Fibroblast of skin of right quadriceps (primary cell): Measurements from ENCODE around the gene C16orf95.
"Not testable (repeated sequence)": the region's sequence is repeated elsewhere in the genome, so short reads cannot be mapped to it uniquely, and the experiment has no call there.

Experiments
- DNase-seq: peaks from one replicate; pipeline ENCODE4 v3.0.0-alpha.2; 2013

The C16orf95 gene

GRCh38 chr16:87284183-87284582 is 33.0 kb downstream of the C16orf95 start:
- DNase-seq, result no peak

- DNase-seq, result no peak
Measured at GRCh38 chr16:87279094-87279658, 38.0 kb downstream of the C16orf95 start.

GRCh38 chr16:87278191-87279093 is 38.8 kb downstream of the C16orf95 start:
- peak; percentile 68 for DNase-seq

DNA sequence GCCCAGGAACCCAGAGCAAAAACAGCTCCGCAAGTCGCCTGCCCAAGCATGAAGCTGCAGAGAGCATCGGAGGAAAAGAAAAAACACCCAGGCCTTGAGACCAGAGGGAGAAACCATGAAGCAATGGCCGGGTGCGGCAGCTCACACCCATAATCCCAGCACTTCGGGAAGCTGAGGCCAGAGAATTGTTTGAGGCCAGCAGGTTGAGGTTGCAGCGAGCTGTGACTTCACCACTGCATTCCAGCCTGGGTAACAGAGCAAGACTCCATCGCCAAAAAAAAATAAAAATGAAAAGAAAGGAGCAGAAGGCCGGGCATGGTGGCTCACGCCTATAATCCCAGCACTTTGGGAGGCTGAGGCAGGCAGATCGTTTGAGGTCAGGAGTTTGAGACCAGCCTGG is 40.3 kb downstream of the C16orf95 start:
- DNase-seq, result no peak

DNA sequence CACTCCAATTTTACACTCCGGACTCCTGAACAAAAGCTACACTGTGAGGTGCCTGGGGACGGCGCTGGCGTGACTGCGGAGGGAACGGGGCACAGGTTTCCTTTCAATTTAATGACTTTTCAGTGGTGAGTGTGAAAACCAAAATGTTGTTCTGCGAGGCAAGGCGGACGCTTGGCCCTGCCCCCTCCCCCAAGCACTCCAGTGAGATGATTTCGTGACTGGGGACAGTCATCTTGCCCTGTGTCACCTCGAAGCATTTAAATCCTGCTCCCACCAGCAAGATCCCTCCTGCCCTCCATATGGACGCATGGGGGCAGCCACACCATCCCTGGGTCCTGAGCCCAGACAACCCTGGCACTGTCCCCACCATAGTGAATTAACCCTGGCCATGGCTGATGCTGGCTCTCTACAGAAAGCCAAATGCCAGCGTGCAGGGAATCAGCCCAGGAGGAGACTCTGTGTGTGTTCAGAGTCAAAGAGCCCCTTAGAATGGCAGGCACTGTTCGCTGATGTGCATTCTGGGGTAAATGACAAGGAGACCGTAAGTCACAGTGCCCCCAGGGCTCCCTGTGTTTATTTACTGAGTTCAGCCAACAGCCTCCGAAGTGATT is 41.0 kb downstream of the C16orf95 start:
- no peak for DNase-seq

GRCh38 chr16:87274794-87275193 is 42.4 kb downstream of the C16orf95 start:
- DNase-seq, result peak; percentile 27

- no peak for DNase-seq
Measured at GRCh38 chr16:87273471-87274030, 43.6 kb downstream of the C16orf95 start.

GRCh38 chr16:87271256-87271655 is 45.9 kb downstream of the C16orf95 start:
- no peak for DNase-seq

GRCh38 chr16:87267566-87267965 is 49.6 kb downstream of the C16orf95 start:
- no peak for DNase-seq

DNA sequence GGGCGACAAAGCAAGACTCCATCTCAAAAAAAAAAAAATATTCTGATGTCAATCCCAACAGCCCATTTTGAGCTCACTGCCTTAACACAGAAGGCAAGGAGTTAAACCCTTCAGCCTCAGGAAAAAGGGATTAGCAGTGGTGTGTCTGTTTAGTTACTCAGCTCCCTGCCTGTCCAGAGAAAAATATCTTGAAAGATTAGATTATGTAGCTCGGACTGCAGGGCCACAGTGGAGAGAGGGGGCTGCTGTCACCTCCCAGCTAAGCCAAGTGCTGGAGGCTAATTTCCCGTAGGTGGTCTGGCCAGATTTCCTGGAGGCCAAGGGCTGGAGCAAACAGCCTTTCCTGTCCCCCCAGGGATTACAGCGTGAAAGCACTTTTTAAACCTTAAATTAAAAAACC is 50.3 kb downstream of the C16orf95 start:
- DNase-seq, result no peak

- DNase-seq, result no peak
Measured at GRCh38 chr16:87265261-87265660, 51.9 kb downstream of the C16orf95 start.

GRCh38 chr16:87264634-87265033 is 52.6 kb downstream of the C16orf95 start:
- no peak for DNase-seq

DNA sequence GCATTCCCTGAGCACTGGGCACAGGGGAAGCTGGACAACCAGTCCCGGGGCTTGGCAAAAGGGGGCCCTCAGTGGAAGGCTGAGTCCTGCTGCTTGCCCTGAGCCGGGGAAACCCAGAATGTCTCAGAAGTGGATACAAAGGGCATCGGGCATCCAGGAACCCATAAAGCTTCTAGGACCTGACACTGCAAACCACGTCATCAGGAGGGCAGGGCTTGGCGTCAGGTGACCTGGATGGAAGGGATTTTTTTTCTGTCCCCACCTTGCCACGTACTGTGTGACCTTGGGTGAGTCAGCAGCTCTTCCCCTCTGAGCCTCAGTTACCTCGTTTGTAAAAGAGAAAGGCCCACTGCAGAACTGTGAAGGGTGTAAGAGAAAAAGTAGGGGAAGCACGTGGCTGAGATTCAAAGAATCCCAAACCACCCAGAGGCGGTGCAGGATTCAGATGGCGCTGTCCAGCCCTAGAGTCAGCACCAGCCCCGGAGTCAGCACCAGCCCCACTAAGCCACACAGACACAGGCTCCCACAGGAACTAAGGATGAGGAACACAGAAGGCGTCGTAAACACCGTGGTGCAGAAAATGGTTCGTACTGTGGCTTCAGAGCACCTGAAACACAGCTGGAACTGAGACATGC is 53.7 kb downstream of the C16orf95 start:
- no peak for DNase-seq

DNA sequence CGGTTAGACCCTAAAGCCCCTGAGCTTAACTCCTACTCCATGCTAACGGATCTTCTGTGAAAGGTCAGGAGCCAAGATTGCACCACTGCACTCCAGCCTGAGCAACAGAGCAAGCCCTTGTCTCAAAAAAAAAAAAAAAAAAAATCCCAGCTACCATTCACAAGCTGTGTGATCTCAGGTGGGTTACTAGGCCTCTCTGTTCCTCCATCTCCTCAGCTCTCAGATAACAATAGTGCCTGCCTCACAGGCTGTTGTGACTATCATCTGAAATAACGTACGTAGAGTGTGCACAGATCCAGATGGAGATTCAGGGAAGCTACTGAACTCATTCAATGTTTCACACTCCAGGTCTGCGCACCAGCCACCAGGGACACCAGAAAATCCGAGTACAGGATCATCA is 57.8 kb downstream of the C16orf95 start:
- no peak for DNase-seq

GRCh38 chr16:87258653-87259052 is 58.5 kb downstream of the C16orf95 start:
- not testable (repeated sequence) for DNase-seq

- DNase-seq, result no peak
Measured at GRCh38 chr16:87255866-87256265, 61.3 kb downstream of the C16orf95 start.

- DNase-seq, result no peak
Measured at GRCh38 chr16:87254734-87255133, 62.5 kb downstream of the C16orf95 start.

DNA sequence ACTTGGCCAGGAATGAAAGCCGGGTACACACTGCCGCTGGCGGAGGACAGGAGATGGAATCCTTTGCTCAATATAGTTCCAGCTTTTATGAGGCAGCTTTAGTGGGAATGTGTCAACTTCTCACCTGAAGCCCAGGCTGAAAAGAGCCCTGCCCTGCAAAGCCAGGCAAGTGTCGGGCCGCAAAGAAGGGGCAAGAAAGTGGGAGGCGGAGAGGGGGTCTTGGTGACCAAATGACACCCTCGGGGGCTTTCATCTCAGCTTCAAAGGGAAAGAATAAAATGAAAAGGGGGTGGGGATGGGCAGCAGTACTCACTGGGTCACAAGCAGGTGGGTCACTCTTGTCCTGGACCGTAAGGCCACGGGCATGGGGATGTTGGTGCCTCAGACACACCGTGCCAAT is 62.9 kb downstream of the C16orf95 start:
- no peak for DNase-seq

DNA sequence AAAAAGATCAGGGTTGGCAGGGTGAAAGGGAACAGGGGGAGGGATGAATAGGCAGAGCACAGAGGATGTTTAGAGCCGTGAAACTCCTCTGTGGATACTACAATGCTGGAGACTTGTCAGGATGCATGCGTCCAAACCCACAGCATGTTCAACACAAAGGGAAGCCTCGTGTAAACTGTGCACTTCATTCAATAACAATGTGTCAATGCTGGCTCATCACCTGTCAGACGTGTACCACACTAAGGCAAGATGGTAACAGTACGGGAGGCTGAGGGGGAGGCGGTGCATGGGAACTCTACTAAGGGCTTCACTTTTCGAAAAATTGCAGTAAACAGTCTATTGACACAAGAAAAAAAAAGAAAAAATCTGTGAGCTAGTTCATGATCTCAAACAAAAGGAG is 63.7 kb downstream of the C16orf95 start:
- no peak for DNase-seq
